Measurements from ENCODE around the gene HRH4.

GRCh38 chr18:24499814-24500213 is 39.4 kb downstream of the HRH4 start:
- TF ChIP-seq POLR2A (IDR thresholded peaks at IDR 0.05; ENCODE audit: low read depth, low read length), result no peak
- TF ChIP-seq POLR2AphosphoS5 (IDR thresholded peaks at IDR 0.05; ENCODE audit: low read depth, low read length), result no peak
- TF ChIP-seq TAF1 (IDR thresholded peaks at IDR 0.05; ENCODE audit: low read depth, low read length), result no peak
- TF ChIP-seq SPI1 (IDR thresholded peaks at IDR 0.05; ENCODE audit: low read depth, low read length), result no peak
- no peak for TF ChIP-seq PAX5 (IDR thresholded peaks at IDR 0.05; ENCODE audit: insufficient read depth, low read length, severe bottlenecking)
